HCT116 (cell line): ENCODE results near the gene TASP1.

ENCODE experiments used
- ATF3 ChIP-seq: IDR thresholded peaks from 2 replicates; pipeline ENCODE4 v1.6.1; 2012
- CEBPB ChIP-seq: IDR thresholded peaks from 2 replicates; pipeline ENCODE4 v1.6.1; 2012; ENCODE audit warnings: low read depth
- CTCF ChIP-seq, 3 experiments: fragments of 200-600 bp in 1 of 3; sonication (generic) in 1 of 3; IDR thresholded peaks in 2 of 3; conservative IDR thresholded peaks in 1 of 3; 2 replicates each; pipeline ENCODE4 v1.5.1; 2012 to 2017; ENCODE audit warnings: low read depth in 2 of 3, low read length in 2 of 3, antibody characterized with exemption in 1 of 3, borderline replicate concordance in 1 of 3, control low read depth in 1 of 3, mild to moderate bottlenecking in 1 of 3, mixed read lengths in 1 of 3, mixed run types in 1 of 3, moderate library complexity in 1 of 3; ENCODE audit not compliant: insufficient read depth in 1 of 3
- EZH2 ChIP-seq: fragments of 200-600 bp; sonication (generic); IDR thresholded peaks from 2 replicates; pipeline ENCODE4 v1.6.1; 2017; ENCODE audit warnings: antibody characterized with exemption, mixed run types
- EZH2phosphoT487 ChIP-seq: fragments of 200-600 bp; IDR thresholded peaks from 2 replicates; pipeline ENCODE4 v1.6.1; 2018; ENCODE audit warnings: antibody characterized with exemption, borderline replicate concordance
- FOSL1 ChIP-seq: IDR thresholded peaks from 2 replicates; pipeline ENCODE4 v1.6.1; 2012; ENCODE audit warnings: low read depth
- MAX ChIP-seq: IDR thresholded peaks from 2 replicates; pipeline ENCODE4 v1.6.1; 2012
- POLR2A ChIP-seq: IDR thresholded peaks from 2 replicates; pipeline ENCODE4 v1.7.0; 2011; ENCODE audit warnings: borderline replicate concordance; ENCODE audit not compliant: insufficient read depth, insufficient read length; ENCODE audit errors: extremely low read depth
- POLR2AphosphoS5 ChIP-seq: IDR thresholded peaks from 2 replicates; pipeline ENCODE4 v1.6.1; 2011; ENCODE audit warnings: mild to moderate bottlenecking, low read depth, low read length, moderate library complexity
- REST ChIP-seq: IDR thresholded peaks from 2 replicates; pipeline ENCODE4 v1.6.1; 2012; ENCODE audit warnings: low read depth
- SIN3A ChIP-seq: IDR thresholded peaks from 2 replicates; pipeline ENCODE4 v1.6.1; 2012; ENCODE audit warnings: low read depth
- SP1 ChIP-seq: IDR thresholded peaks from 2 replicates; pipeline ENCODE4 v1.6.1; 2012; ENCODE audit warnings: low read depth
- SRF ChIP-seq: IDR thresholded peaks from 2 replicates; pipeline ENCODE4 v1.6.1; 2012; ENCODE audit warnings: low read depth
- ZNF274 ChIP-seq: fragments of 200-500 bp; sonication (Bioruptor generic); IDR thresholded peaks from 2 replicates; pipeline ENCODE4 v1.6.1; 2014; ENCODE audit warnings: mild to moderate bottlenecking, low read depth, low read length, inconsistent platforms

GRCh38 chr20:13389115-13389514, 249.6 kb downstream of the TASP1 start:
- TF ChIP-seq POLR2AphosphoS5 (no peak), EZH2phosphoT487 (no peak), POLR2A (no peak), CTCF (IDR thresholded peaks at IDR 0.05 in 2 of 3, conservative IDR thresholded peaks at IDR 0.05 in 1 of 3; ENCODE audit: borderline replicate concordance in 1 of 3, insufficient read depth in 1 of 3, low read depth in 2 of 3, low read length in 2 of 3) (no peak), SRF (no peak), CEBPB (no peak), FOSL1 (no peak), ATF3 (no peak), REST (no peak), ZNF274 (no peak), MAX (no peak), EZH2 (no peak), SP1 (no peak), SIN3A (no peak)
